Activated naive CD8-positive, alpha-beta T cell treated with anti-CD3 and anti-CD28 coated beads, Interleukin-2, amount 10 ng/mL, durations not matched to agents 7 days and 5 days (primary cell): ENCODE measurements around the gene VPS11. TPM values are rescaled to one million over a fixed set of nuclear protein-coding genes. Genes with fewer than 3 reads are reported as not detected.
"Not testable (repeated sequence)": the region's sequence is repeated elsewhere in the genome, so short reads cannot be mapped to it uniquely, and the experiment has no call there.

Source experiments
- ATAC-seq: fragments of 150-1000 bp; cut with Tn5 transposase; one replicate; pipeline ENCODE4 v1.10.0; 2021; ENCODE audit warnings: low read depth, moderate library complexity
- POLR2A ChIA-PET: fragments of 350-600 bp; sonication (Branson Sonifier 250); formaldehyde crosslinking; loops from one replicate; lab custom pipeline; 2021; ENCODE audit warnings: antibody characterized with exemption; lab: Charles Lee
- DNase-seq: peaks from one replicate; pipeline ENCODE4 v3.0.0; 2021
- H3K27ac Mint-ChIP-seq: one replicate; pipeline ENCODE4 v1.8.0; 2022; ENCODE audit warnings: mild to moderate bottlenecking, mixed read lengths
- H3K27me3 Mint-ChIP-seq: one replicate; pipeline ENCODE4 v1.8.0; 2022; ENCODE audit warnings: mild to moderate bottlenecking, moderate library complexity, mixed read lengths
- H3K36me3 Mint-ChIP-seq: one replicate; pipeline ENCODE4 v1.8.0; 2021; ENCODE audit warnings: mild to moderate bottlenecking, mixed read lengths
- H3K4me1 Mint-ChIP-seq: one replicate; pipeline ENCODE4 v1.8.0; 2021; ENCODE audit warnings: mixed read lengths
- H3K4me3 Mint-ChIP-seq: one replicate; pipeline ENCODE4 v1.8.0; 2022; ENCODE audit warnings: mild to moderate bottlenecking, moderate library complexity, mixed read lengths
- H3K9me3 Mint-ChIP-seq: one replicate; pipeline ENCODE4 v1.8.0; 2021; ENCODE audit warnings: mixed read lengths
- total RNA-seq, 2 experiments: library from RNA; stranded (reverse); gene quantifications; one replicate each; pipeline ENCODE4 v1.2.3, GENCODE V29; 2021

Gene VPS11
- total RNA-seq, 2 experiments from 2014 or later: 41.2 to 46.2 TPM

DNA sequence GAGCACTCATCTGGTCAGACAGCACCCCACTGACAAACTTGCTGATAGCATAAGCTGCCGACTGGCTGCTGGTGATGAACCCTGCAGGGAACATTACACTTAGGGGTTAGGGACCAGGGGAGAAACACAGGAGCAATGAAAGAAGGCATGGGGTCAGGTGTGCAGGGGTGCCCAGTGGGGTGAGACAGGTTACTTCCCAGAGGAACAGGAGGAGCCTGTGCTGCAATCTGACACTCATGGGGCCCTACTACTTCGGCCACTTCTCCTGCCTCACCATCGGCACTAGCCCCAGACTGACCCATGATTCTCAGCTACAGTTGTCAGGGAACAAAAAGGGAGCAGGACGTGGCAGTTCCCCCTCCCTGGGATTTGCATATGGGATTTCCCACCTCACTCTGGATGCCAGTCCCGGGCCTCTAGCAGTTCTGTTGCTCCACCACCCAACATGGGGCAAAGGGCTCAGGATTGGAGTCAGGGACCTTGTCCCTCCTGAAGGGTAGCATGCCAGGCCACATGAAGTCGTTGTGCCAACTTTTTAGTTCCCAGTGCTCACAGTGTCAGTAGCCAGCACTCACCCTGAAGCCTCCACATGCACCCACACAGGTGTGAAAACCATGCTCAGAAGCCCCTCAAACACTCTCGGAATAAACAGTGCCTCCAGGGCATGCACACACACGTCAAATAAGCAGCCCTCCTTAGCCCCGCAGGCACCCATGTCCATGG, 39.1 kb upstream of the VPS11 start:
- Mint-ChIP-seq H3K9me3 (no peaks in the 10 kb centered on the region), H3K27ac (no peak overlapping the region), H3K4me3 (no peak overlapping the region), H3K27me3 (no peaks in the 10 kb centered on the region), H3K4me1 (peaks cover 32% of the 10 kb centered on the region), H3K36me3 (peaks cover 15% of the 10 kb centered on the region)
- POLR2A ChIA-PET: no interaction called here
- DNase-seq (no peak), ATAC-seq (no peak)

DNA sequence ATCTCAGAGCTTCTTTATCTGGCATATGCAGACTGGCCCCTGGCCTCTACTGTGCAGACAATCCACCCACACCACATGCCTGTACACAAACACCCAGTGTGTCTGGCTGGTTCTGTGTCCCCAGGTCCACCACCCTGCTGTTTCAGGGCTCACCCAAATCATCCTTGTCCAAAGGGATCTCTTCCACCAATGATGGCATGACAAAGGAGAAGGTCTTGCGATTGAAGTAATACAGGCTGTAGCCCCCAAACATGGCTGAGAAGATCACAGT, 38.6 kb upstream of the VPS11 start:
- H3K4me1 Mint-ChIP-seq: peaks cover 29% of the 10 kb centered on the region
- ATAC-seq (no peak), DNase-seq (no peak)
- POLR2A ChIA-PET: interaction anchor here (0.5 to 2.3 kb wide), 4 partner anchors 24 to 241 kb away, joined by 3 to 8 read pairs (median 4); partner anchors contain the start of gene VPS11
- H3K36me3 Mint-ChIP-seq: peaks cover 14% of the 10 kb centered on the region
- no peaks in the 10 kb centered on the region for H3K27me3 Mint-ChIP-seq
- peak overlapping the region; percentile 79 for H3K4me3 Mint-ChIP-seq
- H3K27ac Mint-ChIP-seq: peak overlapping the region; percentile 68
- no peaks in the 10 kb centered on the region for H3K9me3 Mint-ChIP-seq

DNA sequence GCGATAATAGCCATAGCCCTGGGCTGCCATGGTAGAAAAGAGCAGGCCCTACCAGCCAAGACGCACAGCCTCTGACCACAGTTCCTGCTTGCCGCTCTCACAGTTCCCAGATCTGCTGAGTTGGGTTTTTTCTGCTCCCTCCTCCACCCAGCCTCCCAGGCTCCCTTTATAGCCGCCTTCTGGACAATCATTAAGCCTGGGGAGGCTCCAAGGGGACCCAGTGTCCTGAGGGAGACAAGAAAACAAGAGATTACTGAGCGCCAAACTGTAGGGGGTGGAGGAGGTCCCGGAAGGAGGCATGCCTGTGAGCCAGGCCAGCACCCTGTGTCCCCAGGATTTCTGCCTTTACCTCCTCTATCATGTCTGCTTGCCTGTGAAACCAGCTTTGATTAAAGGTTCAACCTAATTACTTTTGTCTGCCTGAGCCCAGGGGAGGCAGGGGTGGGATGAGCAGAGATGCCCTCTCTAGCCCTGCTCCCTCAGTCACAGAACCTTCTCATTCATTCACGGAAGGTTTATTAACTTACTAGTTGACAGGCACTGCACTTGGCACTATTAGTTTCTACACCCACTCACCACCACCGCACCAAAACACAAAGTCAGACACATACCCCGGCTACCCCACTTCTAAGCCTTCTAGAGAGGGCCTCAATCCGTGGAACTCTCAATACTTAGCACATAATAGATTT, 38.1 kb upstream of the VPS11 start:
- Mint-ChIP-seq H3K4me3 (peak overlapping the region; percentile 79), H3K9me3 (no peaks in the 10 kb centered on the region), H3K27ac (peak overlapping the region; percentile 68), H3K36me3 (peaks cover 11% of the 10 kb centered on the region), H3K4me1 (peaks cover 26% of the 10 kb centered on the region), H3K27me3 (no peaks in the 10 kb centered on the region)
- peak; percentile 1 for ATAC-seq
- POLR2A ChIA-PET: interaction anchor here (0.5 to 2.5 kb wide), 8 partner anchors 12 to 425 kb away, joined by 3 to 23 read pairs (median 4); partner anchors contain the start of genes RPS25, TRAPPC4 and VPS11
- no peak for DNase-seq

DNA sequence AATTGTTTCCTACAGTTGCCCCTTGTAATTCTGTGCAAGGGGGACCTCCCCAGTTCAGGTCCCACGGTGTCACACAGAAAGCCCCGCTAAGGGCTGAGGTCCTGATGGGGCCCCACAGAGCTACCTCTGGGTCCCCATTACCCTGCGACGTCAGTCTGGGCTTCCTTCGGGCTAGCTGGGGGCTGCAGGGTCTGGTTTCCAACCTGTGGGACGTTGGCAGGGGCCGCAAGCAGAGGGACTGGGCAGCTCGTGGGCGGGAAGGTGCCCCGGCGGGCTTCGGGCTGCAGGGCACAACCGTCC, 37.6 kb upstream of the VPS11 start:
- H3K27ac Mint-ChIP-seq: peak overlapping the region; percentile 68
- H3K4me1 Mint-ChIP-seq: peaks cover 22% of the 10 kb centered on the region
- H3K36me3 Mint-ChIP-seq: peaks cover 8% of the 10 kb centered on the region
- ATAC-seq: peak; percentile 6
- DNase-seq: no peak
- H3K27me3 Mint-ChIP-seq: no peaks in the 10 kb centered on the region
- H3K9me3 Mint-ChIP-seq: no peaks in the 10 kb centered on the region
- peak overlapping the region; percentile 79 for H3K4me3 Mint-ChIP-seq
- POLR2A ChIA-PET: interaction anchor here (0.6 to 2.5 kb wide), 10 partner anchors 12 to 598 kb away, joined by 3 to 23 read pairs (median 4); partner anchors contain the start of genes CENATAC, RPS25, TRAPPC4 and VPS11

DNA sequence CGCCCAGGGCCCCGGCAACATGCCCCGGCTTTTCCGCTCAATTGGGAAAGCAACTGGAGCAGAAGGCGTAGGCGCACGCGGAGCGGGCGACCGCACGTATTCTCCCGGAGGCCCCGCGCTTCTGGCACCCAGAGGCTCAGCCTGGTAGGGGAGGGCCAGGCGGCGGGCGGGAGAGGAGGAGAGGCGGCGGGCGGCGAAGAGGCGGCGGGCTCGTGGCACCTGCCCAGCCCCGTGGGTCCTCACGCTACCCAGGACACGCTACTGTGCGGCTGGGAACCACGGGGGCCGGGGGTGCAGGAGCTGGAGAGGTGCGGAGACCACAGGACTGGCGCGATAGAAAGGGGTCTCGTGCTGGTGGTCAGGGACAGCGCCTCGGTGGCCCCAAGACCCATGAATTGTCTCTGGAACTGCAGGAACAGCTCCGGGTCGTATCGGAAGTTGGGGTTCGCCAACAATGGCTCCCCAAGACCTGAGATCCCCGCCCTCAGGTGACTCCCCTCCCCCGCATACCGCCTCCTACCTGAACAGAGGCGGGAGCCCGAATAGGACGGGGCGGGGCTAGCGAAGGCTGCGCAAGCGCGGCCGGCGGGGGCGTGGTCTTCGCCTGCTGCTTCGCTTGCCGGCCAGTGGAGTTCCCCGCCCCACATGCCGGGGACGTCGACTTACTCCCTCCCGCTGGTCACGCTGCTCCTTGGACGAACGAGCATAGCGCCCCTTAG, 37.1 kb upstream of the VPS11 start, which contains the start of gene SLC37A4:
Gene SLC37A4, minus strand, starts transcription at position 549 of the 719 bp plus-strand sequence.
- Mint-ChIP-seq H3K4me1 (peaks cover 17% of the 10 kb centered on the region), H3K9me3 (no peaks in the 10 kb centered on the region), H3K4me3 (peak within 1 kb of the TSS; percentile 79), H3K27me3 (no peaks in the 10 kb centered on the region), H3K36me3 (peaks cover 5% of the 10 kb centered on the region), H3K27ac (peak within 1 kb of the TSS; percentile 68)
- ATAC-seq (peak; percentile 92), DNase-seq (peak; percentile 99)
- POLR2A ChIA-PET: interaction anchor here (0.6 to 2.5 kb wide), 12 partner anchors 10 to 599 kb away, joined by 3 to 23 read pairs (median 4); partner anchors contain the start of genes CENATAC, RPS25, TRAPPC4 and VPS11

DNA sequence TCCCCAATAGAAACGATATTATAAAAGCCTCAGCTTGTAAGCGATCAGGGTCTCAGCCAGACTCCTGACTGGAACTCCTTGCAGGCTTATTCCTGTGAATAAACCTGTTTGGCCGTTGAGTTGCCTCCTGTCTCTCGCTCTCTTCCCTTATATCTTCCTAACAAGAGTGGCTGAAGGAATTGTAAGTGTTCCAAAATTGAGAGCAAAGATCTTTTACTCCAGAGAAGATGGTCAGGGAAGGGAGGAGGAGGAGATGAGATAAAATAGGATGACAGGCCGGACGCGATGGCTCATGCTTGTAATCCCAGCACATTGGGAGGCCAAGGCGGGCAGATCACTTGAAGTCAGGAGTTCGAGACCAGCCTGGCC, 35.7 kb upstream of the VPS11 start:
- H3K27me3 Mint-ChIP-seq: no peaks in the 10 kb centered on the region
- no peak overlapping the region for H3K4me3 Mint-ChIP-seq
- ATAC-seq (no peak), DNase-seq (no peak)
- H3K27ac Mint-ChIP-seq: no peak overlapping the region
- POLR2A ChIA-PET: interaction anchor here (1.4 to 2.5 kb wide), 2 partner anchors 14 to 70 kb away, joined by 3 to 23 read pairs; partner anchors contain the start of genes RPS25 and TRAPPC4
- H3K9me3 Mint-ChIP-seq: no peaks in the 10 kb centered on the region
- H3K36me3 Mint-ChIP-seq: peaks cover 3% of the 10 kb centered on the region
- peaks cover 16% of the 10 kb centered on the region for H3K4me1 Mint-ChIP-seq

DNA sequence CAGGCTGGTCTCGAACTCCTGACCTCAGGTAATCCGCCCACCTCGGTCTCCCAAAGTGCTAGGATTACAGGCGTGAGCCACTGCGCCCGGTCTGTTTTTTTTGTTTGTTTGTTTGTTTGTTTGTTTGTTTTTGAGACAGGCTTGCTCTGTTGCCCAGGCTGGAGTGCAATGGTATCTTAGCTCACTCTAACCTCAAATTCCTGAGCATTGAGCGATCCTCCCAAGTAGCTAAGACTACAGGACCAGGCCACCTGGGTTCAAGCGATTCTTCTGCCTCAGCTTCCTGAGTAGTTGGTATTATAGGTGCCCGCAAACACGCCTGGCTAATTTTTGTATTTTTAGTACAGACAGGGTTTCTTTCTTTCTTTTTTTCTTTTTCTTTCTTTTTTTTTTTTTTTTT, 34.2 kb upstream of the VPS11 start:
- H3K36me3 Mint-ChIP-seq, H3K4me3 Mint-ChIP-seq, ATAC-seq, H3K27me3 Mint-ChIP-seq, H3K27ac Mint-ChIP-seq, H3K9me3 Mint-ChIP-seq, DNase-seq: not testable (repeated sequence)
- peaks cover 13% of the 10 kb centered on the region for H3K4me1 Mint-ChIP-seq
- POLR2A ChIA-PET: interaction anchor here (0.7 kb wide), 1 partner anchor 23 kb away, joined by 3 read pairs; no protein-coding TSS in a partner anchor

DNA sequence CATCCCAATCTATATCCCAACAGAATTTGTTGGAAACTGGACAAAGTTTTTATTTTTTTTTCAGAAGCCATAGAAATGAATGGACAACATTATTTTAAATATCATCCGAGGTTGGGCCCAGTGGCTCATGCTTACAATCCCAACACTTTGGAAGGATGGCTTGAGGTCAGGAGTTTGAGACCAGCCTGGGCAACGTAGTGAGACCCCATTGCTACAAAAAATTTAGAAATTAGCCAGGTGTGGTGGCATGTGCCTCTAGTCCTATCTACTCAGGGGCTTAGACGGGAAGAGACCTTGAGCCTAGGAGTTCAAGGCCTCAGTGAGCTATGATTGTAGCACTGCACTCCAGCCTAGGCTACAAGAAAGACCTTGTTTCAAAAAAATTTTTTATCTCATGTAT, 32.8 kb upstream of the VPS11 start:
- H3K27ac Mint-ChIP-seq: no peak overlapping the region
- H3K4me3 Mint-ChIP-seq: no peak overlapping the region
- no peak for ATAC-seq
- peaks cover 4% of the 10 kb centered on the region for H3K27me3 Mint-ChIP-seq
- no peak for DNase-seq
- H3K4me1 Mint-ChIP-seq: peaks cover 2% of the 10 kb centered on the region
- POLR2A ChIA-PET: no interaction called here
- no peaks in the 10 kb centered on the region for H3K36me3 Mint-ChIP-seq
- no peaks in the 10 kb centered on the region for H3K9me3 Mint-ChIP-seq

DNA sequence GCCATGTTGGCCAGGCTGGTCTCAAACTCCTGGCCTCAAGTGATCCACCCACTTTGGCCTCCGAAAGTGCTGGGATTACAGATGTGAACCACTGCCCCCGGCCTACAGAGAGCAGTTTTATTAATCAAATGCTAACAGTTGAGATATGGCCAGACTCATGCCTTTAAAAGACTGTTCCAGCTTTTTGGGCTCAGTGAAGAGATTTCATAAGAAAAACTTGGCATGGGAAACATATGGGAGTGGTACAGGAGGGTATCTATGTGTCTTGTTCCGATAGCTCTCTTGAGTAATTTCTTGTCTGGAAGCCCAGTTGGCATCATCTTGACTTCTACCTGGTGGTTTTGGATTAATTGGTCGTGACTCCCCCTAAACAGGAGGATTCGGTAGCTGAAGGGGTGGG, 28.7 kb upstream of the VPS11 start:
- DNase-seq (no peak), ATAC-seq (no peak)
- H3K4me1 Mint-ChIP-seq: peaks cover 1% of the 10 kb centered on the region
- H3K27ac Mint-ChIP-seq: no peak overlapping the region
- H3K27me3 Mint-ChIP-seq: peaks cover 8% of the 10 kb centered on the region
- no peaks in the 10 kb centered on the region for H3K36me3 Mint-ChIP-seq
- POLR2A ChIA-PET: no interaction called here
- H3K4me3 Mint-ChIP-seq: no peak overlapping the region
- H3K9me3 Mint-ChIP-seq: no peaks in the 10 kb centered on the region

DNA sequence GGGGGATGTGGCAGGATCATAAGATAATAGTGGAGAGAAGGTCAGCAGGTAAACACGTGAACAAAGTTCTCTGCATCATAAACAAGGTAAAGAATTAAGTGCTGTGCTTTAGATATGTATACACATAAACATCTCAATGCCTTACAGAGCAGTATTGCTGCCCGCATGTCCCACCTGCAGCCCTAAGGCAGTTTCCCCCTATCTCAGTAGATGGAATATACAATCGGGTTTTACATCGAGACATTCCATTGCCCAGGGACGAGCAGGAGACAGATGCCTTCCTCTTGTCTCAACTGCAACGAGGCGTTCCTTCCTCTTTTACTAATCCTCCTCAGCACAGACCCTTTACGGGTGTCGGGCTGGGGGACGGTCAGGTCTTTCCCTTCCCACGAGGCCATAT, 28.1 kb upstream of the VPS11 start:
- ATAC-seq, POLR2A ChIA-PET, H3K36me3 Mint-ChIP-seq, H3K27me3 Mint-ChIP-seq, DNase-seq, H3K9me3 Mint-ChIP-seq, H3K27ac Mint-ChIP-seq, H3K4me1 Mint-ChIP-seq, H3K4me3 Mint-ChIP-seq: not testable (repeated sequence)

DNA sequence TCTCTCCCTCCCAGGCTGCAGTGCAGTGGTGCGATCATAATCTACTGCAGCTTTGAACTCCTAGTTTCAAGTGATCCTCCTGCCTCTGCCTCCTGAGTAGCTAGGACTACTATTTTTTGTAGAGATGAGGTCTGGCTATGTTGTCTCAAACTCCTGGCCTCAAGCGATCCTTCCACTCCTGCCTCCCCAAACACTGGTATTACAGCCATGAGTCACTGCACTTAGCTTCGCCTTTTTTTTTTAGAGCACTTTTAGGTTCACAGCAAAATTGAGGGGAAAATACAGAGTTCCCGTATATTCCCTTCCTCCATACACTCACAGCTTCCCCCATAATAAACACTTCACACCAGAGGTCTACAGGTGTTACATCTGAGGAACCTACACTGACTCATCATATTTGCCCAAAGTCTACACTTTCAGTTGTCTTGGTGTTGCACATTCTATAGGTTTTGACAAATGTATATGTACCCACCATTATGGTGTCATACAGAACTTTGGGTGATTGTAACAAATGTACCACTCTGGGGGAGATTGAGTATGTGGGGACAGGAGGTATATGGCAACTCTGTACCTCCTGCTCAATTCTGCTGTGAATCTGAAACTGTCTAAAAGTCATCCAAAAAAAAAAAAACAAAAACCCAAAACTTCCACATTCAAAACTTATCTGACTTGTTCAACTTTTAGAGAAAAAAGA, 25.6 kb upstream of the VPS11 start:
- Mint-ChIP-seq H3K27ac (no peak overlapping the region), H3K27me3 (peaks cover 8% of the 10 kb centered on the region), H3K9me3 (no peaks in the 10 kb centered on the region), H3K36me3 (peaks cover 8% of the 10 kb centered on the region), H3K4me3 (no peak overlapping the region), H3K4me1 (peaks cover 1% of the 10 kb centered on the region)
- POLR2A ChIA-PET: no interaction called here
- peak; percentile 36 for ATAC-seq
- DNase-seq: no peak

DNA sequence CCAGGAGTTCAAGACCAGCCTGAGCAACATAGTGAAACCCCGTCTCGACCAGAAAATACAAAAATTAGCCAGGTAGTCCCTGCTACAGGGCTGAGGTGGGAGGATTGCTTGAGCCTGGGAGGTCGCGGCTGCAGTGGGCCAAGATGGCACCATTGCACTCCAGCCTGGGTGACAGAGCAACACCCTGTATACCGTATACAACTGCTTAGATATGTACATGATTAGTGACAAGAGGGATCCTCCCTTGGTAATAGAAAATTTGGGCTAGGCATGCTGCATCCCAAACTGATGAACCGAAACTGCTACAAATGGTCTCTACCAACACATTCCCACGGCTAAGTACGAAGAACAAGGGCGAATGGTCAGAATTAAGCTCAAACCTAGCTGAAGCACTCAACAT, 24.7 kb upstream of the VPS11 start:
- ATAC-seq (no peak), DNase-seq (no peak)
- Mint-ChIP-seq H3K4me3 (no peak overlapping the region), H3K4me1 (peaks cover 1% of the 10 kb centered on the region), H3K9me3 (no peaks in the 10 kb centered on the region), H3K27me3 (peaks cover 8% of the 10 kb centered on the region), H3K27ac (no peak overlapping the region), H3K36me3 (peaks cover 15% of the 10 kb centered on the region)
- POLR2A ChIA-PET: interaction anchor here (0.7 kb wide), 1 partner anchor 13 kb away, joined by 3 read pairs; the partner anchor contains the start of gene SLC37A4

DNA sequence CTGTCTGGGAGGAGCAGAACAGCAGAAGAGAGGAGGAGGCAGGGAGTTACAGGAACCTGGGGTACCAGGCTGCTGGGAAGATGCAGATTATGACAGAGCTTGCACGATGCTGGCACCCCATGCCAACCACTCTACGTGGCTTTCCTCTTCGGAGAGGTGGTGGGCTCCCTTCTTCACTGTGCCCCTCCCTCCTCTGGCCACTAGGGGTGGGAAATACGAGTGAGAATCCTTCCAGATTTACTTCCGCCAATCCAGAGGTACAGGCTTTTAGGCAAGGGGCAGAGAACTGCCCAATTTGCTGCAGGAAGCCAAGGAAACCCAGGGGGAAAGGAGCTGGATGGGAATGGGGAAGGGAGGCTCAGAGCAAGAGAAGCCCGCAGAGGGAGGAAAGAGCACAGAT, 22.9 kb upstream of the VPS11 start:
- peaks cover 1% of the 10 kb centered on the region for H3K4me1 Mint-ChIP-seq
- DNase-seq: no peak
- peaks cover 5% of the 10 kb centered on the region for H3K27me3 Mint-ChIP-seq
- H3K36me3 Mint-ChIP-seq: peaks cover 21% of the 10 kb centered on the region
- ATAC-seq: no peak
- H3K27ac Mint-ChIP-seq: no peak overlapping the region
- POLR2A ChIA-PET: no interaction called here
- H3K4me3 Mint-ChIP-seq: no peak overlapping the region
- H3K9me3 Mint-ChIP-seq: no peaks in the 10 kb centered on the region
